Endothelial cell of umbilical vein (primary cell): ENCODE measurements around the gene GSG1L. TPM values are rescaled to one million over a fixed set of nuclear protein-coding genes. Genes with fewer than 3 reads are reported as not detected.

Experiments used
- BruUV-seq: library from RNA; stranded (reverse); fragments of 400-500 nt; replicated peaks from 2 replicates; lab custom pipeline; 2021; lab: Mats Ljungman, UMichigan
- CTCF ChIA-PET: fragments of 300-600, 350-600 bp; sonication (Branson Sonifier 250); formaldehyde crosslinking; loops from one replicate; lab custom pipeline; 2021; ENCODE audit warnings: antibody characterized with exemption, inconsistent platforms; lab: Charles Lee
- POLR2A ChIA-PET: fragments of 300-600, 350-600 bp; sonication (Branson Sonifier 250); formaldehyde crosslinking; loops from one replicate; lab custom pipeline; 2021; ENCODE audit warnings: antibody characterized with exemption, inconsistent platforms; lab: Charles Lee
- DNase-seq: peaks from one replicate; pipeline ENCODE4 v3.0.0-alpha.2; 2011; ENCODE audit warnings: low read depth, low spot score
- FAIRE-seq: peaks from 2 replicates; lab custom pipeline; 2011; peaks lifted over from hg19 to GRCh38; lab: Jason Lieb, UNC
- H2AFZ ChIP-seq: 2 replicates; pipeline ENCODE4 v1.6.0; 2012; ENCODE audit warnings: low read depth, low read length, control low read depth, inconsistent platforms
- H3K27ac ChIP-seq: 2 replicates; pipeline ENCODE4 v1.5.1; 2011; ENCODE audit warnings: low read depth, mild to moderate bottlenecking, control low read depth, low read length, moderate library complexity; ENCODE audit not compliant: insufficient read depth
- H3K27me3 ChIP-seq, 2 experiments: 2 replicates each; pipeline versions ENCODE4 v1.6.0 to v1.6.1; 2011; ENCODE audit warnings: low read length in 2 of 2, mixed read lengths in 1 of 2; ENCODE audit not compliant: control insufficient read depth in 2 of 2, insufficient read depth in 2 of 2
- H3K36me3 ChIP-seq, 2 experiments: 2 replicates in 1 of 2; 3 replicates in 1 of 2; pipeline ENCODE4 v1.5.1; 2011; ENCODE audit warnings: low read length in 2 of 2, mild to moderate bottlenecking in 1 of 2, moderate library complexity in 1 of 2; ENCODE audit not compliant: control insufficient read depth in 2 of 2, insufficient read depth in 2 of 2; ENCODE audit errors: extremely low read depth in 1 of 2
- H3K4me1 ChIP-seq: 3 replicates; pipeline ENCODE4 v1.5.1; 2011; ENCODE audit warnings: mild to moderate bottlenecking, low read length; ENCODE audit not compliant: control insufficient read depth, insufficient read depth; ENCODE audit errors: extremely low read depth
- H3K4me2 ChIP-seq: 2 replicates; pipeline ENCODE4 v1.6.1; 2011; ENCODE audit warnings: low read length, control low read depth, mixed read lengths; ENCODE audit not compliant: insufficient read depth
- H3K4me3 ChIP-seq, 3 experiments: fragments of 200-600 bp in 1 of 3; sonication (generic), shearing (Covaris generic) in 1 of 3; replicated peaks in 1 of 3; 2 replicates each; pipeline ENCODE4 v1.5.1; 2011 to 2016; ENCODE audit warnings: control low read depth in 3 of 3, low read length in 3 of 3, mild to moderate bottlenecking in 2 of 3, inconsistent platforms in 1 of 3, low read depth in 1 of 3, moderate library complexity in 1 of 3; ENCODE audit not compliant: insufficient read depth in 1 of 3
- H3K79me2 ChIP-seq: 2 replicates; pipeline ENCODE4 v1.6.0; 2012; ENCODE audit warnings: low read length, inconsistent platforms; ENCODE audit not compliant: control insufficient read depth, insufficient read depth
- H3K9ac ChIP-seq: replicated peaks from 2 replicates; pipeline ENCODE3; 2011; ENCODE audit warnings: low read length, control low read depth; ENCODE audit not compliant: insufficient read depth; ENCODE audit errors: extremely low read depth
- H3K9me1 ChIP-seq: replicated peaks from 3 replicates; pipeline ENCODE4 v1.6.0; 2011; ENCODE audit warnings: mild to moderate bottlenecking, low read length; ENCODE audit not compliant: control insufficient read depth, insufficient read depth; ENCODE audit errors: extremely low read depth
- H3K9me3 ChIP-seq: replicated peaks from 2 replicates; pipeline ENCODE4 v1.5.1; 2012; ENCODE audit warnings: low read length, inconsistent platforms; ENCODE audit not compliant: control insufficient read depth, insufficient read depth
- H4K20me1 ChIP-seq: replicated peaks from 2 replicates; pipeline ENCODE3; 2011; ENCODE audit warnings: mild to moderate bottlenecking, low read length; ENCODE audit not compliant: control insufficient read depth, insufficient read depth; ENCODE audit errors: extremely low read depth
- EZH2 ChIP-seq: IDR thresholded peaks from 2 replicates; pipeline ENCODE4 v1.6.1; 2012; ENCODE audit warnings: borderline replicate concordance, low read depth, mild to moderate bottlenecking, moderate library complexity, low read length, inconsistent platforms; ENCODE audit not compliant: severe bottlenecking
- FOS ChIP-seq: IDR thresholded peaks from 2 replicates; pipeline ENCODE4 v1.6.1; 2011; ENCODE audit warnings: mild to moderate bottlenecking, low read length, moderate library complexity, borderline replicate concordance; ENCODE audit not compliant: insufficient read depth
- GATA2 ChIP-seq: IDR thresholded peaks from 2 replicates; pipeline ENCODE4 v1.7.0; 2011; ENCODE audit warnings: low read depth, mild to moderate bottlenecking, moderate library complexity, mixed read lengths, low read length; ENCODE audit not compliant: insufficient read length, insufficient read depth
- JUN ChIP-seq: IDR thresholded peaks from 2 replicates; pipeline ENCODE4 v1.6.1; 2011; ENCODE audit warnings: borderline replicate concordance, low read depth; ENCODE audit not compliant: insufficient read length, insufficient read depth
- MYC ChIP-seq: IDR thresholded peaks from one replicate; pipeline ENCODE4 v1.6.1; 2011; ENCODE audit warnings: mild to moderate bottlenecking, low read depth, low read length
- POLR2A ChIP-seq: IDR thresholded peaks from 2 replicates; pipeline ENCODE4 v1.6.1; 2012; ENCODE audit warnings: low read depth, mild to moderate bottlenecking, control low read depth, low read length
- POLR2AphosphoS5 ChIP-seq: IDR thresholded peaks from 2 replicates; pipeline ENCODE4 v1.6.1; 2012; ENCODE audit warnings: low read depth, mild to moderate bottlenecking, control low read depth, low read length, moderate library complexity; ENCODE audit not compliant: insufficient read depth
- dilution Hi-C: fragments of 300-500 bp; cut with MboI; formaldehyde crosslinking; loops from one replicate; pipeline ENCODE4 v1.15.0; 2019; ENCODE audit warnings: low sequenced_read_pairs; ENCODE audit not compliant: extremely low pct_ligation_motif_present
- intact Hi-C: fragments of 100-400 bp; cut with micrococcal nuclease; formaldehyde crosslinking; loops from one replicate; pipeline ENCODE4 v1.10.0; 2022
- polyA plus RNA-seq, 4 experiments: library from polyadenylated mRNA; depleted of rRNA in 3 of 4; stranded (reverse) in 3 of 4; unstranded in 1 of 4; fragments of >200 nt; gene quantifications; 2 replicates each; pipeline versions ENCODE4 v1.2.1 to v1.2.3, GENCODE V29; 2011 to 2012; ENCODE audit warnings: missing spikeins in 1 of 4
- total RNA-seq: library from RNA; stranded (reverse); gene quantifications from 2 replicates; pipeline ENCODE4 v1.2.3, GENCODE V29; 2021
- TF ChIP-seq, protein P1 (sequence below): IDR thresholded peaks from 2 replicates; pipeline ENCODE4 v1.6.1; 2011; ENCODE audit not compliant: insufficient read depth, insufficient read length
- TF ChIP-seq, protein P2 (sequence below), 2 donors: IDR thresholded peaks; 1 replicate in 1 of 2; 2 replicates in 1 of 2; pipeline ENCODE4 v1.5.1; 2011; ENCODE audit warnings: low read length in 2 of 2, mild to moderate bottlenecking in 2 of 2, moderate library complexity in 2 of 2, control low read depth in 1 of 2, inconsistent platforms in 1 of 2, low read depth in 1 of 2; ENCODE audit not compliant: insufficient read depth in 1 of 2; ENCODE audit errors: extremely low read depth in 1 of 2

GSG1L gene
- total and polyA plus RNA-seq, 2 donors (not counting 3 experiments of a cell fraction or from before 2014, with no cell fraction given), result 0.06 TPM; not detected in 1

DNA sequence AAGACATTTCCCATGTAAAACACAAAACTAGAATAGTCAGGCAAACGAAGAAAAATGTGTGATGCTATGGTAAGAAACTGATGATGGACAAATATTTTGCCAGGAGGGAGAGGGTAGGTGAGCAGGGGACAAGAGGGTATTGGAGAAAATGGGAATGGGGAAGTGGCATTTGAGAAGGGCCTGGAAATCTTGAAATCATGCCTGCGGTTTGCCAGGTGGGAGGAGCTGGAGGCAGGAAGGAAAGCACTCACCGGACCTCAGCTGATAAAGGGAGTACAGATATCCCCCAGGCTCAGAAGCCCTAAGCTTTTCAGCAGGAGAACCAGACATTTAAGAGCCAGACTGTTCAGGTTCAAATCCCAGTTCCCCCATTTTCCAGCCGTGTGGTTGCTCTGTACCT lies 103.6 kb downstream of the GSG1L start:
- Histone ChIP-seq H3K9me3 (no peaks in the 10 kb centered on the region), H3K9ac (no peak overlapping the region), H3K4me1 (no peaks in the 10 kb centered on the region), H3K4me2 (no peak overlapping the region), H3K4me3 (no peak overlapping the region), H3K9me1 (no peaks in the 10 kb centered on the region), H4K20me1 (no peaks in the 10 kb centered on the region), H2AFZ (no peak overlapping the region), H3K27ac (no peak overlapping the region), H3K36me3 (no peaks in the 10 kb centered on the region), H3K27me3 (no peaks in the 10 kb centered on the region), H3K79me2 (no peaks in the 10 kb centered on the region)
- DNase-seq (no peak), FAIRE-seq (no peak)
- ChIA-PET POLR2A (no interaction called here), CTCF (no interaction called here)
- TF ChIP-seq, protein P1, sequence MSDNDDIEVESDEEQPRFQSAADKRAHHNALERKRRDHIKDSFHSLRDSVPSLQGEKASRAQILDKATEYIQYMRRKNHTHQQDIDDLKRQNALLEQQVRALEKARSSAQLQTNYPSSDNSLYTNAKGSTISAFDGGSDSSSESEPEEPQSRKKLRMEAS, result no peak
- TF ChIP-seq POLR2AphosphoS5, result no peak
- no peak for TF ChIP-seq FOS
- no peak for TF ChIP-seq GATA2
- TF ChIP-seq EZH2, result no peak
- no peak for TF ChIP-seq JUN
- intact Hi-C loops, result no loop called here
- BruUV-seq, result no TSS peak
- dilution Hi-C loops, result no loop called here

DNA sequence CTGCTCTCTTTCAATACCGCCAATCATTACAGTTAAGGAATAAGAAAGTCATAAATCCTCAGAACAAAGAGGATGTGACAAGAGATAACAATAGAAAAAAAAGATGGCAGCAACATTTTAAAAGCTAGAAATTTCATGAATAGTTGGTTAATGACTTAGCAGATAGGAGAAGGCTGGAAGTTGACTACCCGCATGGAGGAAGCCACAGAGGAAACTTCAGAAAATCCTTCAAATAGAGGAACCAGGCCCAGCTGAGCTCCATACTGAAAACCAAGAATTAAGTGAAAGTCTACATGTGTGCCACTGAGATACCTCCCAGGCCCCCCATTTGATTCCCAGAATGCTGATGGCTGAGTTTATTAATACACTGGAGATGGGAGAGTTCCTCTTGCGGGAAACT lies 109.3 kb downstream of the GSG1L start:
- POLR2A ChIA-PET, result no interaction called here
- CTCF ChIA-PET, result interaction anchor here (2.9 kb wide), 1 partner anchor 18 kb away, joined by 8 read pairs; no protein-coding TSS in a partner anchor

More for the DNA sequence above, 109.3 kb downstream of the GSG1L start:
- TF ChIP-seq EZH2, result no peak
- no peak for TF ChIP-seq MYC
- TF ChIP-seq JUN, result no peak
- no peak for TF ChIP-seq POLR2A
- no peak for TF ChIP-seq FOS
- TF ChIP-seq, protein P2, sequence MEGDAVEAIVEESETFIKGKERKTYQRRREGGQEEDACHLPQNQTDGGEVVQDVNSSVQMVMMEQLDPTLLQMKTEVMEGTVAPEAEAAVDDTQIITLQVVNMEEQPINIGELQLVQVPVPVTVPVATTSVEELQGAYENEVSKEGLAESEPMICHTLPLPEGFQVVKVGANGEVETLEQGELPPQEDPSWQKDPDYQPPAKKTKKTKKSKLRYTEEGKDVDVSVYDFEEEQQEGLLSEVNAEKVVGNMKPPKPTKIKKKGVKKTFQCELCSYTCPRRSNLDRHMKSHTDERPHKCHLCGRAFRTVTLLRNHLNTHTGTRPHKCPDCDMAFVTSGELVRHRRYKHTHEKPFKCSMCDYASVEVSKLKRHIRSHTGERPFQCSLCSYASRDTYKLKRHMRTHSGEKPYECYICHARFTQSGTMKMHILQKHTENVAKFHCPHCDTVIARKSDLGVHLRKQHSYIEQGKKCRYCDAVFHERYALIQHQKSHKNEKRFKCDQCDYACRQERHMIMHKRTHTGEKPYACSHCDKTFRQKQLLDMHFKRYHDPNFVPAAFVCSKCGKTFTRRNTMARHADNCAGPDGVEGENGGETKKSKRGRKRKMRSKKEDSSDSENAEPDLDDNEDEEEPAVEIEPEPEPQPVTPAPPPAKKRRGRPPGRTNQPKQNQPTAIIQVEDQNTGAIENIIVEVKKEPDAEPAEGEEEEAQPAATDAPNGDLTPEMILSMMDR (IDR thresholded peaks at IDR 0.05; ENCODE audit: extremely low read depth in 1 of 2, insufficient read depth in 1 of 2, low read depth in 1 of 2, low read length in 2 of 2), result no peak
- TF ChIP-seq POLR2AphosphoS5, result no peak
- TF ChIP-seq, protein P1, result no peak
- TF ChIP-seq GATA2, result no peak
- DNase-seq, result no peak
- H3K27ac ChIP-seq, result no peak overlapping the region
- no peaks in the 10 kb centered on the region for H3K27me3 ChIP-seq
- no TSS peak for BruUV-seq
- no peaks in the 10 kb centered on the region for H3K9me3 ChIP-seq
- H3K36me3 ChIP-seq, result no peaks in the 10 kb centered on the region
- H3K79me2 ChIP-seq, result no peaks in the 10 kb centered on the region
- no peak overlapping the region for H3K4me2 ChIP-seq
- no peak overlapping the region for H2AFZ ChIP-seq
- no peaks in the 10 kb centered on the region for H3K4me1 ChIP-seq
- no peak for FAIRE-seq
- no peaks in the 10 kb centered on the region for H3K9me1 ChIP-seq
- dilution Hi-C loops (no loop called here), intact Hi-C loops (no loop called here)
- H4K20me1 ChIP-seq, result no peaks in the 10 kb centered on the region
- no peak overlapping the region for H3K9ac ChIP-seq
- no peak overlapping the region for H3K4me3 ChIP-seq
